Cardiac fibroblast (primary cell): Measurements from ENCODE around the gene RAB10.

Source experiments
- DNase-seq, 2 donors: peaks; one replicate each; pipeline versions ENCODE4 v3.0.0 to v3.0.0-alpha.2; 2010; ENCODE audit warnings: low read depth in 2 of 2
- H3K4me3 ChIP-seq, 2 donors: replicated peaks in 1 of 2; 1 replicate in 1 of 2; 2 replicates in 1 of 2; pipeline ENCODE4 v1.5.1; 2011; ENCODE audit warnings: low read depth in 2 of 2, low read length in 2 of 2, mild to moderate bottlenecking in 2 of 2, moderate library complexity in 1 of 2
- TF ChIP-seq, protein P1 (sequence below): IDR thresholded peaks from one replicate; pipeline ENCODE4 v1.5.1; 2011; ENCODE audit warnings: low read depth, mild to moderate bottlenecking, low read length, inconsistent platforms

The RAB10 gene

DNA sequence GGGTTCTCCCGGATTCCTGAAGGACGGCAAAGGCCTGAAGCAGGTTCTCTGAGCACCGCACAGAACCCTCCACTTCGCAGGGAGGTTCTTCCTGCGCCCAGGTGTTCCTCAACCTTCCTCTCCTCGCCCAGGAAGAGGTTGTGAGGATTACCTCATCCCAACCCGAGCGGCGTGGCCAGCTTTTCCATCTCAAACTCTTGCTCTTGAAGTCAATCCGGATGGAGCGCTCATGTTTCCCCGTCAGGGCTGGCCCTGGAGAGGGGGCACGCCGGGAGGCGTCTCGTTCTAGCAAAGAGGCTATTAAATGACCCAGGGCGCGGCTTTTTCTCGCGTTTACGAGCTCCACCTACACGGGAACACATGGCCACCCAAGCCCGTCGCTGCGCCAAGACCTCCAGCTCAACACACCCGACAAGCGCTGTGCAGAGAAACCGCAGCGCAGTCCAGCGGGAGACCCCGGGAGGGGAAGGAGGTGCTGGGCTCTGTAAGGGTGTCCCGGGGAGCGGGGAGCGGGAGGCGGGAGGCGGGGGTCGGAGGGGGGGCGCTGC lies 540 bp upstream of the RAB10 start:
- TF ChIP-seq, protein P1, sequence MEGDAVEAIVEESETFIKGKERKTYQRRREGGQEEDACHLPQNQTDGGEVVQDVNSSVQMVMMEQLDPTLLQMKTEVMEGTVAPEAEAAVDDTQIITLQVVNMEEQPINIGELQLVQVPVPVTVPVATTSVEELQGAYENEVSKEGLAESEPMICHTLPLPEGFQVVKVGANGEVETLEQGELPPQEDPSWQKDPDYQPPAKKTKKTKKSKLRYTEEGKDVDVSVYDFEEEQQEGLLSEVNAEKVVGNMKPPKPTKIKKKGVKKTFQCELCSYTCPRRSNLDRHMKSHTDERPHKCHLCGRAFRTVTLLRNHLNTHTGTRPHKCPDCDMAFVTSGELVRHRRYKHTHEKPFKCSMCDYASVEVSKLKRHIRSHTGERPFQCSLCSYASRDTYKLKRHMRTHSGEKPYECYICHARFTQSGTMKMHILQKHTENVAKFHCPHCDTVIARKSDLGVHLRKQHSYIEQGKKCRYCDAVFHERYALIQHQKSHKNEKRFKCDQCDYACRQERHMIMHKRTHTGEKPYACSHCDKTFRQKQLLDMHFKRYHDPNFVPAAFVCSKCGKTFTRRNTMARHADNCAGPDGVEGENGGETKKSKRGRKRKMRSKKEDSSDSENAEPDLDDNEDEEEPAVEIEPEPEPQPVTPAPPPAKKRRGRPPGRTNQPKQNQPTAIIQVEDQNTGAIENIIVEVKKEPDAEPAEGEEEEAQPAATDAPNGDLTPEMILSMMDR: no peak
- H3K4me3 ChIP-seq: peak overlapping the region; percentile 93 to 99
- peak; percentile 86 for DNase-seq

DNA sequence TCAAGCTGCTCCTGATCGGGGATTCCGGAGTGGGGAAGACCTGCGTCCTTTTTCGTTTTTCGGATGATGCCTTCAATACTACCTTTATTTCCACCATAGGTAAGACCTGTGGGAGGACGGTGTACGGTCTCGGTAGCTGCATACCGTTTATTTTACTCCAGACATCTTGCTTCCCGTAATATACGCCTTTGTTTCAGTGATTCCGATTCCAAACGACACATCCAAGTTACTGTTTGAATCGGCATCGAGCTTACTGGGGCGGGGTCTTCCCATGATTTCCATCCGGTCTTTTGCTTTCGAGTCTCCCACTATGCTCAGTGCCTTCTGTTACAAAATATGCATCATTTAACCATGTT lies 731 bp downstream of the RAB10 start:
- DNase-seq: no peak
- H3K4me3 ChIP-seq: peak overlapping the region; percentile 93 to 99
- TF ChIP-seq, protein P1: no peak

DNA sequence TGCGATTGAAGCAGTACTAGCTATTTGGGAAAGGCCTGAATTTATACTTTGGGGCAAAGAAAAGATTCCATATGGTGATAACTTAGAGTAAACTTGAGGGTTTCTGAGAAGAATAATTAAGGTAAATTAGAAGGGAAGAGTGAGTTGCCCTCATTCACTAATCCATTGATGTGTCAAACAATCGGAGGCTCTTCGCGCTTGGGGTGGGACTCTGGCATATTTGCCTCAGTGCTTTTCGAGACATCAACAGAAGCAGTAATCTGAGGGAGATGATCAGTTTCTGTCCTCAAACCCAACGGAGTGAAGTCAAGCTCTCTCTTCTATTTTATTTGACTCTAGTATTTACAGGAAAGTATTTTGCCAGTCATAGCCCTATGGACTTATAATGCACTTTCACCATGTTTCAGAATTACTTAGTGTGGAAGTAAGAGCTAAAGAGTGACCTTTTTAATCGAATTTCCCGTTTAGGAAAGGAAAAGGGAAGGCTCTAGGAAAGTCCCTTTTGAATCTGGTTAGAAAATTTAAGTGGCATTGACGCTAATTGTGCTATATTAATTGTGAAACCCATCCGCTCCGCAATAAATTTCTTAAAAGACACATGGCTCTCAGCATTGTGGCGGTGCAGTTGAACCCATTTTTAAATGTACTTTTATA lies 1.3 kb downstream of the RAB10 start:
- DNase-seq: peak in 1 of 2 donors; percentile 27
- TF ChIP-seq, protein P1: no peak
- H3K4me3 ChIP-seq: peak overlapping the region; percentile 93 to 99

DNA sequence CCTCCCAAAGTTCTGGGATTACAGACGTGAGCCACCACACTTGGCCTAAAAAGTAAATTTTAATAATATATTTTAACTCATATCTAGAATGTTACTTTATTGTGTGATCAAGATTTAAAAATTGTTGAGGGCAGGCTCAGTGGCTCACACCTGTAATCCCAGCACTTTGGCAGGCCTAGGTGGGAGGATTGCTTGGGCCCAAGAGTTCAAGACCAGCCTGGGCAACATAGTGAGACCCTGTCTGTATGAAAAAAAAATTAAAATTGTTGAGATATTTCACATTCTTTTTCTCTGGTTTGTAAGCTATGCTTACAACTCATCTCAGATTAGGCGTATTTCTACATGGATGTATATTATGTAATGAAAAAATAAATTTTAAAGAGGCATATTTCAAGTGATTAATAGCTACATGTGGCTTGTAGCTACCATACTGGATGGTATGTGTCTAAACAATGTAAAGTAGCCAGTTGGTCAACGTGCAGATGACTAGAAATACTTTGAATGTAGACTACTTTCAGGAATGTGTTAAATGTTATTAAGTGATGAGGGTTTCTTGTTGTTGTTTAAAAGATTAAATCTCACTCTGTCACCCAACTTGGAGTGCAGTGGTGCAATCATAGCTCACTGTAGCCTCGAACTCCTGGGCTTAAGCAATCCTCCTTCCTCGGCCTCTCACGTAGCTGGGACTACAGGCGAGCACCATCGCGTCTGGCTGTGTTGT lies 5.9 kb downstream of the RAB10 start:
- no peak for DNase-seq
- no peak overlapping the region for H3K4me3 ChIP-seq
- TF ChIP-seq, protein P1: no peak

DNA sequence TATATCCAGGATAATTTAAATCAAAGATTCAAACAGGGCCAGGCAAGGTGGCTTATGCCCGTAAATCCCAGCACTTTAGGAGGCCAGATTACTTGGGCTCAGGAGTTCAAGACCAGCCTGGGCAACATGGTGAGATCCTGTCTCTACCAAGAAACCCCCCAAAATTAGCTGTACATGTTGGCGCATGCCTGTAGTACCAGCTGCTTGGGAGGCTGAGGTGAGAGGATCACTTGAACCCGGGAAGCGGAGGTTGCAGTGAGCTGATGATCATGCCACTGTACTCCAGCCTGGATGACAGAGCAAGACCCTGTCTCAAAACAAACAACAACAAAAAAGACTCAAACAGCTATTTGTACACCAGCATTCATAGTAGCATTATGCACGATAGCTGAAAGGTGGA lies 9.2 kb downstream of the RAB10 start:
- no peak for DNase-seq
- TF ChIP-seq, protein P1: no peak
- no peak overlapping the region for H3K4me3 ChIP-seq

DNA sequence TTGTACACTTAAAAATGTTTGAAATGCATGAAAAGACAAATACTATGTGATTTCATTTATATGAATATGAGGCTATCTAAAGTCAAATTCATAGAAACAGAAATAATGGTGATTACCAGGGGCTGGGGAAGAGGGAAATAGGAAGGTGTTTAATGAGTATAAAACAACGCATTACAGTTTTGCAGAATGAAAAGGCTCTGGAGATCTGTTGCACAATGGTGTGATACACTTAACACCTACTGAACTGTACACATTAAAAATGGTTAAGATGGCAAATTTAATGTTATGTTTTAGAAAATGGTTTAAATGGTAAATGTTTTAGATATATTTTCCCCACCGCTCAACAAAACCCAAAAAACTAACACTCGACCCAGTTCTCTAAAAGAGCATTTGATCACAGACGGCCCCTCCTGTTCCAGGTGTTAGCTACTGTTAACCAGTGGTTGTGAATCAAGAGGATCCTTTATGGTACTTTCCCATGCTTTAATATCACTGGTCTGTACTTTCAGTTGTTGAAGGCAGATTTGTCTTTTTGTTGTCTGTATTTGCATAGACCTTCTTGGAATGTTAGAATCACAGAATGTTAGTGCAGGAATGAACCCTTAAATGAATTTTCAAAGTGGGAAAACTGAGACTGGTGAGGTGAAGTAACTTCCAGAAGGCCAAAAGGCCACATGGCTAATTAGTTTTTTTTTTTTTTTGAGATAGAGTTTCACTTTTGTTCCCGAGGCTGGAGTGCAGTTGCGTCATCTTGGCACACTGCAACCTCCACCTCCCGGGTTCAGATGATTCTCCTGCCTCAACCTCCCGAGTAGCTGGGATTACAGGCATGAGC lies 10.2 kb downstream of the RAB10 start:
- peak overlapping the region in 1 of 2 donors; percentile 1 for H3K4me3 ChIP-seq
- TF ChIP-seq, protein P1: no peak
- DNase-seq: peak; percentile 46 to 48
